Measurements from ENCODE around the gene SRP19. TPM values are rescaled to one million over a fixed set of nuclear protein-coding genes. Genes with fewer than 3 reads are reported as not detected.
"Not testable (repeated sequence)": the region's sequence is repeated elsewhere in the genome, so short reads cannot be mapped to it uniquely, and the experiment has no call there.

The SRP19 gene
- total RNA-seq, 1 donor from 2014 or later: 43.8 TPM

DNA sequence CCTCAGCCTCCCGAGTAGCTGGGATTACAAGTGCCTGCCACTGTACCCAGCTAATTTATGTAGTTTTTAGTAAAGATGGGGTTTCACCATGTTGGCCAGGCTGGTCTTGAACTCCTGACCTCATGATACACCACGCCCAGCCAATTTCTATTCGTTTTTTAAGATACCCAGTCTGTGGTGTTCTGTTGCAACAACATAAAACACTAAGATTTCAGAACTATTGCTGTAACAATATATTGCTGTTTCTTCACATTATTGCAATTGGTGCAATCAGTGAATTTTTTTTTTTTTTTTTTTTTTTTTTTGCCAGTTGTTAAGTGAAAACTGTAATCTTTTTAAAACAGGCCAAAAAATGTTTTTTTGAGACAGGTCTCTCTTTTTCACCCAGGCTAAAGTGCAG lies 9.9 kb downstream of the SRP19 start:
- no peak for DNase-seq

DNA sequence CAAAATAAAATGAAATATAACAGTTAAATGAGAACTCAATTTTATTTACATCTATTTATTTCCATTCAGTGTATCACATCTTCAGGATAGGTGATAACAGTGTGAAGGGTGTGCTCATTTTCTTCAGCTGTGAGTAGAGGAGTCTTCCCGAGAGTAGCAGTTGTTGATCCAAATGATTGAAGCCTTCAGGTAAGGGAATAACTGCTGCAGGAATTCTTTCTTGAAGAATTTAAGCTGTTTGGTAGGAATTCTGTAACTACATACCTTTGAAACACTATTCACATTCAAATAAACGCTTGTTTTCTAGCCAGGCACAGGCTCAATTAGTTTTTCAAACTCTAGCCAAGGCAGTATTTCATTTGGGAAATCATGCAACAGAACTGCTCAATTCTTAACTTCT lies 15.3 kb downstream of the SRP19 start:
- no peak for DNase-seq

DNA sequence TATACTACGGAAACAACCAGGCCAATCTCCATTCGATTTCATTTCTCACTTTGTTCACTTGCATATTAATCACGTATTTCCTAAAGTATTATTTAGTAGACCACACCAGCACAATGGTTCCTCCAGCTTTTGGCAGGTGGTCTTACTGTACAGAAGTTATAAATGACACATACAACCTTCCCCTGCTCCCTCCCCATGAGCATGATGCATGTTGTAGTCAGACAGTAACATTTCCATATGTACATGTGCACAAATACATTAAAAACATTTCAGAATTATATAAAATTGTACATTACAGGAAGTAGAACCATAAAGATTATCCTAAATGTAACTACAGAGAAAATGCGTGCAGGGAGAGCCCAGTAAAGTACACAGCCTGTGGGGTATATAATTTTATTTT lies 17.0 kb downstream of the SRP19 start:
- no peak for DNase-seq

DNA sequence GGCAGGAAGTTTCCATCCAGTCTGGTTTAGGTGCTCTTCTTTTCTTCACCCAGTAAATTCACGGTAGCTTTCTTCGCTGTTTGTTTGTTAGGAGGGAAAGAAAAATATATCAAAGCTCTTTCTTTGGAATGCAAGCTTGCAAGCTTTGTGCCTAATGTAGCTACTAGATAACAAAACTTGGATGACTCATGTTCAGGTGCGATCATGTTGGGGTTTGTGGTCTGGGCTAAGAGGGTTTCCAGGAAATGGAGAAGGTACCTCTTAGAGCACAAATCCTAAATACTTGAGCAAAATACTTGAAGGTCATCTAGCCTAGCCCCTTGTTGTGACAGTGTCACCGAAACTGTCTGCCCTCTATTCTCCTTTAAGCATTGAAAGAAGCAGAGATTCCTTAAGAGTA lies 17.7 kb downstream of the SRP19 start:
- DNase-seq: no peak

DNA sequence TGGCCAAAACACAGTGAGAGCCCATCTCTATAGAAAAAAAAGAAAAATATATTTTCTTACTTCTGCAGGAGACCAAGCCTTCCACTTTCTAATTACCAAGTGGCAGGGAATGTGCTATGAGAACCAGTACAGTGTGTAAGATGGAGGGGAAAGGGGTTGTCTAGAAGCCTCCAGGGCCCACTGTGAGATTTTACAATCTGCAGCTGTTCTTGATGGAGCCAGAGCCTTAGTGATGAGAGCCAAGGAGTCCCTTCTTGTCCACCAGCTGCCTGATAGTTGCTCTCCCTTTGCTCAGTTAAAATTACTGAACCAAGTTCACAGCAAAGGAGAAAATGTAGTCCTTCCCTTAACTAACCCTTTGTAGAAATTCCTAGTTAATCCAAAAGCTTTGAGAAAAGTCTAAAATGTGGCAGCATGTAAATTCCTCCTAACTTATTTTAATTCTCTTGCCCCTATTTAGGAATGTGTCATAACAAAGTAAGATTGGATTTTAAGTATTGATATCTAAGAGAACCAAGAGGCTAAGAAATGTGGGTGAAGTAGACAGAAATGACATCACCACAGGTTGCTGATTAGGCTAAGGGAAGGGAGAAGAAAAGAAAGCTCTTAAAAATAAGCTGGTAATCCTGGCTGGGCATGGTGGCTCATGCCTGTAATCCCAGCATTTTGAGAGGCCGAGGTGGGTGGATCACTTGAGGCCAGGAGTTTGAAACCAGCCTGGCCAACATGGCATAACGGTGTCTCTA lies 19.3 kb downstream of the SRP19 start:
- DNase-seq: peak; percentile 81

DNA sequence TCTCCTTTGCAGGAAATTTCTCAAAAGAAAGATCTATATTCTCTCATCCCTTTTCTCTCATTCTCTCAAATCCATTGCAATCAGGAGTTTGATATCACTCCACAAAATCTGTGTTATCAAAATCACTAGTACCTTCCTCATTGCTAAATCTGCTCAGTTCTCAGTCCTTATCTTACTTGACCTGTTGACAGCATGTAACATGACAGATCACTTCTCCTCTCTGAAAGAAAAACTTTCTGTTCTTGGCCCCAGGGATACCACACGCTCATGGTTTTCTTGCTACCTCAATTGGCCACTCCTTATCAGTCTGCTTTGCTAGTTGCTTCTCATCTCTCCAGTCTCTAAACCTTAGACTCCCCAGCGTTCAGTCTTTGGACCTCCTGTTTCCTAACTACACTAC lies 22.1 kb downstream of the SRP19 start:
- DNase-seq: no peak

DNA sequence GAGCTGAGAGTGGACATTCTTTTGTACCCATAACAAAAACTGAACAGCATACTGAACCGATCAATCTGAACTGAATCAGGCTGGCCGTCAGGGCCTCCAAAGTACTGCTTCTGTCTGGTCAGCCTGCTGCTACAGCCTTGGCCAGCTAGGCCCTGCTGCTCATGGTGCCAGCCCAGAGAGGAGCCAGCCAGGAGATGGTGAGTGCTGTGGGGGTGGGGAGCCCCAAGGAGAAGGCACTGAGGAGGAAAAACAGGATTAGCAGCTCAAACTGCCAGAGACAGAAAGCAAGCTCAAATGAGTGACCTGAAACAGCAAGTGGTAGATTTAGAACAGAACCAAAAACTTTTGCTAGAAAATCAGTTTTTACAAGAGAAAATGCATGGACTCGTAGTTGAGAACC lies 23.9 kb downstream of the SRP19 start:
- DNase-seq: no peak

DNA sequence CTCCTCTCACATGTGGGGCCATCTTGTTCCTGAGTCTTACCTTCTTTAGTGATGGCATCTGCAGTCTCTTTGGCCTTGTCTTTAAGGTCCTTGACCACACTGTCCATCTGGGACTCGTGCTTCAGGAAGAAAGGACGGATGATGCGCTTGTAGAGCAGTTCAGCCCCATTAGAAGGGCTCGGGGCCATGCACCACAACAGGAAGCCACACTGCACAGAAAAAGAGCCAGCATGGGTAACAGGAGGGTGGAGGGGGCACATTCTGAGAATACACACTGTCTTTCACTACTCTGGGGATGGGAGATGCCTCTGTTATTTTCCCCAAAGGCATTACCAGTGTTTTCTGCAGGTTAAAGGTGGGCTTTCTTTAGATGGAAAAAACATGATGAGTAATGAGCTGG lies 25.9 kb downstream of the SRP19 start:
- no peak for DNase-seq

DNA sequence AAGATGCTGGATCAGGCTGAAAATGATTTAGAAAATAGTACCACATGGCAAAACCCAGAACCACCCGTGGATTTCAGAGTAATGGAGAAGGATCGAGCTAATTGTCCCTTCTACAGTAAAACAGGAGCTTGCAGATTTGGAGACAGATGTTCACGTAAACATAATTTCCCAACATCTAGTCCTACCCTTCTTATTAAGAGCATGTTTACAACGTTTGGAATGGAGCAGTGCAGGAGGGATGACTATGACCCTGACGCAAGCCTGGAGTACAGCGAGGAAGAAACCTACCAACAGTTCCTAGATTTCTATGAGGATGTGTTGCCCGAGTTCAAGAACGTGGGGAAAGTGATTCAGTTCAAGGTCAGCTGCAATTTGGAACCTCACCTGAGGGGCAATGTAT lies 31.0 kb downstream of the SRP19 start:
- not testable (repeated sequence) for DNase-seq

DNA sequence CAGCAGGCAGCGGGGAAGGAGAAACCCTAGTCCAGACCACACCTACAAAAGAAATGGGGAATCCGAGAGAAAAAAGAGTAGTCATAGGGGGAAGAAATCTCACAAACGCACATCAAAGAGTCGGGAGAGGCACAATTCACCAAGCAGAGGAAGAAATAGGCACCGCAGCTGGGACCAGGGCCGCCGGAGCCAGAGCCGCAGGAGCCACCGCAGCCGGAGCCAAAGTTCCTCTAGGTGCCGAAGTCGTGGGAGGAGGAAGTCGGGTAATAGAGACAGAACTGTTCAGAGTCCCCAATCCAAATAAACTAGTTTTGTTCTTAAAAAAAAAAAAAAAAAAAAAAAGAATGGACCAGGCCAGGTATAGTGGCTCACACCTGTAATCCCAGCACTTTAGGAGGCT lies 31.7 kb downstream of the SRP19 start:
- DNase-seq: no peak

DNA sequence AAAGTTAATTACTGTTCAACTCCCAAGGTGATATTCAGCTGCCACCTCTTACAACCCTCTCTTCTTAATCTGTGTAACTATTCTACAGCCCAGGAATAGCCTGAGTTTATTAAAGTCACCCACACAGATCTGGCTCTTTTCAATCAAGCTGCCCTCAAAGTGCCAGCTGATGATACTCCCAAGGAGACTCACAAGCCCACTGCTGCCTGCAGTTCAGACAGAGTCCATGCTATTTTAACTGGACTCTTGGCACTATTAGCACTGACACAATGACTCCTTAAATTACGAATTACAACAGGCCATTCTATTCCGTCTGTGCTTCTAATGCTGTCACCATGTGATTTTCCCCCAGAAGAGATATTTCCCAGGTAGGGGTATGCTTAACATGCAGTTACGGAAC lies 34.6 kb downstream of the SRP19 start:
- DNase-seq: peak; percentile 22

DNA sequence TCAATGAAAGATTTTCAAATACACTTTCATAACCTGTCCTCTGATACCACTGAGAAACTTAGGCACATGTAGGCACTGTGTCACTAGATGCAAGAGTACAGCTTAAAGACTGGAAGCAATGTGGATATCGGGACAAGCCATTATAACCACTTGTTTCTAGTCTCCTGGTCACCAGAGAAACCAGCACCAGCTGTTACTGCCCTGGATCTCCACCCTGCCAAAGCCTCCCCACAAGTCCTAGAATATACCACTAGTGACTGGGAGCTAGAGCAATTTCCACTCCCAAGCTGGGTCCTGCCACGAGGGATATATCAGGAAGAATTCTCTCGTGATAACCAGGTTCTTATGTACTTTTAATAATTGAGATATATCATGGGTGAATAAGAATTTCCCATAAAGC lies 41.5 kb downstream of the SRP19 start:
- DNase-seq: no peak

DNA sequence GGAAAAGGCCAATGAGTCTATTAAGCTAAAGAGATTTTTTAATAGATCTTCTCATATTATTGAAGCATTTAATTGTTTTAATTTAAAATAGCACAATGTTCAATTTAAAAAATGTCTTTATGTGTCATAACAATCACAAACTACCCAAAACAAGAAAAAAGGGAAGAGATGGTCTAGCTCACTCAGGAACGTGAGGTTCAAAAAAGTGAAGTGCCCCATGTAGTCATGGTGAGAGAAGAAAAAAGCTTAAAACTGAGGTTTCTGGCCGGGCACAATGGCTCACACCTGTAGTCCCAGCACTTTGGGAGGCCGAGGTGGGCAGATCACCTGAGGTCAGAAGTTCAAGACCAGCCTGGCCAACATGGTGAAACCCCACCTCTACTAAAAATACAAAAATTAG lies 43.9 kb downstream of the SRP19 start:
- not testable (repeated sequence) for DNase-seq

DNA sequence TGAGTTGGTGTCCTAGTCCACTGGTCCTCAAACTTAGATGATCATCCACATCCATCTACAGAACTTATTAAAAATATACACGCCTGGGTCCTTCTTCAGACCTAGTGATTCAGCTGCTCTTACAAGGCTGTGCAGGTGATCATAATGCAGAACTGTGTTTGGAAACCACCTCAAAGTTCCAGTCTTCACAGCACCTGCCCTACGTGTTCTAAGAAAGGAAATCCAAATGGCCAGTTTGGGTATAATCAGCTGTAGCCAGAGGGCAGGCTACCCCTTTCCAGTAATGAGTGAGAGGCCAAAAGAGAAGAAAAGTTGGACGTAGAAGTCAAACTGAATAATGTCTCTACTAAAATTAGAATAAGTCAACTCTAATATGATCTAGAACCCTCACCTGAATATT lies 45.5 kb downstream of the SRP19 start:
- no peak for DNase-seq

DNA sequence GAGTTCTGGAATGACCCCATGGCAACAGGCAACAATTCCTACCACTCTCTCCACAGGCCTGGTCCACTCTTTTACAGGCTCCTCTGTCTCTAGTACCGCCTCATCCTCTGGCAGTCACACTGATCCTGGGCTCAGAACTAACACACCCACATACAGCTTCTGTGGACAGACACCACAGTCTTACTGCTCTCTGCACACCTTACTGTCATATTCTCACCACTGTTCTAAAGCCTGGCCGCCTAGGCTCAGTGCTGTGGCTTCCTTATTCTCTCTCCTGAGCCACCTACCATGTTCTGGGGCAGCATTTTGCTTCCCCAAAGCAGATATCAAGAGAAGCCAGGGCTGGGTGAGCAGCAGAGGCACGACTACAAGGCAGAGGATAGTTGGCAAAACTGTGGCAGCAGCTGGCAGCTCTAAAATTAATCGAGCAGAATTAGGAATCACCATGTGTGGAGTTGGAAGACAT lies 46.1 kb downstream of the SRP19 start:
- DNase-seq: peak; percentile 67

DNA sequence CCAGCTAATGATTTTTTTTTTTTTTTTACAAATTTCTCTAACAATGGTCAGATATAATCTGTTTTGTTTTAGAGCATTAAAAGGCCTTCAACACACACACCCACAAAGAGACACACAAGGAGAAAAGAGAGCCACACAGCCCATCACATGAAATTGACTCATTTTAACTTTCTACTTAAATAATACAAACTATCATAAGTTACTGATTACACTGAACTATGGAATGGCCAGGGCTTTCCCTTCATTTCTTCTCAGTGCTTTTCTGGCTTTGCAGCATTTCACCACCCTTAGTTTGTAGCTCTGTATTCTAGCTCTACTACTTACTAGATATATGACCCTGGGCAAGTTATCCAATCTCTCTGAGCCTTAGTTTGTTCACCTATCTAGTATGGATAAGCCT lies 47.8 kb downstream of the SRP19 start:
- DNase-seq: no peak

DNA sequence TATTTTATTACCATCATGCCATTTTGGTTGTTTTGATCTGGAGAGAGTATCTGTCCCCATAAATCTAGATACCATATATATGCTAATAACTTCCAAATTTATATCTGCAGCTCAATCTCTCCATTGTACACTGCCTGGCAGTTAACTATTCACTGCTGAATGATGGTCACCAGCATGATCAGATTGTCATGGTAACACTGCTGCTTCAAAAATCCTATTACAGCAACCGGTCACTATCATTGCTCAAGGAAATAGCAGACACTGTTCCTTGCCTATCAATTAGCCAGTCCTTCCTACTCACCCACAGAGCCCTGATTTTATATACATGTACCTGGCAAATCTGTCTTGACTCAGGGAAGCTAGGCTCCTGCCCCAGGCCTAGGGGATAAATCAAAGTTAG lies 49.4 kb downstream of the SRP19 start:
- no peak for DNase-seq

DNA sequence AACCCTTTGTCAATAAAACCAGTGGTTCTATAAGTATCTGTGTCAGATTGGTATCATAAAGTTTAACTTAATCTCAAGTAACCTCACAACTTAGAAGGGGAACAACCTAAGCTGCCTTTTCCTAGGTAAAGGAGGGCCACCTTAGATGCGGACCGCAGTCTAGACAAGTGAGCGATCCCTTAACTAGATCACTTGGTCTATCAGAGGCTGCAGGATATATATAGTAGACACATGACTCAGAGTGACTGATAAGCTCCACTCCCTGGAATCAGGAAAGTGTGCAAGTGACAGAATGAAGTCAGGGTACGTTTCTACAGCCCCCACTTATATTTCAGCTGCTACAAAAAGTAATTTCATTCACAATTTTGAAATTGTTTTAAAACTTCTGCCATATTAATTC lies 53.5 kb downstream of the SRP19 start:
- no peak for DNase-seq

DNA sequence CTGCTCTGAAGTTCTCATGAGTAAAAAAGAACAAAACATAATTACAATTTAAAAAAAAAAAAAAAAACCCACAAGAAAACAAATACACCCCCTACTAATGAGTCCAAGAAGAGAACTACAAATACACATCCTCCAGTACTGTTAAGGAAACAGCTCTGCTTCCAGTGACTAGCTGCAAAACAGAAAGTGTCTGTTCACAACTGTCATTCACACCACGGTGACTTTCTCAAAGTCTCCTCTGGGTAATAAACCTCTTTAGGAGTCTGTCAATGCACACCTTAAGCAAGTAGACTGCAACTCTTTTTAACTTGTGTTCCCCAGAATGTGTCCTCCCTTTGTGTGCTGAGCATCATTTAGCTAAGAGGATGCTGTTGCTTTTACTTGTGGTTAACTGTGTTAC lies 54.7 kb downstream of the SRP19 start:
- DNase-seq: no peak

DNA sequence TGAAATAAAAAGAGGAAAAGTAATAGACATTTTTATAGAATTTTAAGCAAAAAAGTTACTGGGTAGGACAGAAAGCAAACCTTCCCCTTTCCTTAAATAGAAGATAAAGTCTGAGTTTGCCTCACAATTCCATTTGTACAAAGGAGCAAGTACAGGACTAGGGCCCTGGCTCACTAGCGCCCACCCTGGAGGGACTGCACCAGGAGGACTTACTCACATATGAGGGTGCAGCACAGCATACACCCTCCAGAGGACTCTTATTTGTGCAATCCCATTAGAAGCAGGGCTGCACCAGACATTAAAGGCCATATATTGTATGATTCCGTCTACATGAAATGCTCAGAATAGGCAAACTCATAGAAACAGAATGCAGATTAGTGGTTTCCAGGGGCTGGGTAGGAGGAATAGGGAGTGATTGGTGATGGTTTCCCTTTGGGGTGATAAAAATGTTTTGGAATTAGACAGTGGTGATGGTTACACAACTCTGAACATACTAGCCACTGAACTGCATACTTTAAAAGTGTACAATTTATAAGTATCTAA lies 56.4 kb downstream of the SRP19 start:
- no peak for DNase-seq

DNA sequence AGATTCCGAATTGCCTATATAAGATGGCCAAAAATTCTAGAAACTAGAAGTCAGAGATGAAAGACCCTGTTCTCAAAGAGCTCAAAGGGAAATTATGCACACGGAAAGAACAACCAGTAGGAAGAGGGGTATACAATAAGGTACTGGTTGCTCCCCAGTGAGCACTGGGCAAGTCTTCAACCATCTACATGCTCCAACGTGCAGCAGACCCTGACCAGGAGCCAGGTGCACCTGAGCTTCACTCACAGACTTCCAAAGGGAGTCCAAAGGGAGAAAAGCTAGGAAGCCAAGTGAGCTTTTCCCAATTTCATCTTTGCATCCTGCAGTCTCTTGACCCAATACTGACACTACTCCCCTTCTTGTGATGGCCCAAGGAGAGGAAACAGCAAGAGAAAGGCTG lies 57.0 kb downstream of the SRP19 start:
- no peak for DNase-seq

DNA sequence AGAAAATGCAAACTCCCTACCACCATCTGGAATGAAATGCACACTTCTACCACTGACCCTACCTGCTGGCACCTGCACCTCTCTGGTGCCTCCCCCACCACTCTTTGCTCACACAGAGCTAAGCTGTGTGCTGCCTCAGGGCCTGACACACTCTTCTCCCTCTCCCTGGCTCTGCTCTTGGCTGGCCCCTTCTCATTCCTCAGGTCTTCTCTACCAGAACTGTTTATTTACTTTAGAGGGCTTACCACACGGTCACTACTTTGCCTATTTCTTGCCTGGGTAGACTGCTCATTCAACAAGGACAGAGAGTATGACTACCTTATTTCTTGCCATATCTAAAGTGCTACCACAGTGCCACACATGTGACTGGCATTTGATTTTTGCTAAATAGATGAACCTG lies 57.6 kb downstream of the SRP19 start:
- DNase-seq: no peak
